Right renal cortex interstitium (tissue), 3 donors: ENCODE measurements around the gene STPG4. TPM values are rescaled to one million over a fixed set of nuclear protein-coding genes. Genes with fewer than 3 reads are reported as not detected.

Experiments used
- DNase-seq, 3 donors: peaks; one replicate each; pipeline ENCODE4 v3.0.0-alpha.2; 2013; ENCODE audit warnings: low read depth in 3 of 3, low spot score in 2 of 3
- polyA plus RNA-seq, 3 donors: library from polyadenylated mRNA; unstranded; fragments of 120-200 nt; gene quantifications; one replicate each; pipeline ENCODE4 v1.2.1, GENCODE V29; 2013; ENCODE audit not compliant: insufficient read length in 3 of 3

STPG4 gene
- polyA plus RNA-seq, 3 donors, result not detected

DNA sequence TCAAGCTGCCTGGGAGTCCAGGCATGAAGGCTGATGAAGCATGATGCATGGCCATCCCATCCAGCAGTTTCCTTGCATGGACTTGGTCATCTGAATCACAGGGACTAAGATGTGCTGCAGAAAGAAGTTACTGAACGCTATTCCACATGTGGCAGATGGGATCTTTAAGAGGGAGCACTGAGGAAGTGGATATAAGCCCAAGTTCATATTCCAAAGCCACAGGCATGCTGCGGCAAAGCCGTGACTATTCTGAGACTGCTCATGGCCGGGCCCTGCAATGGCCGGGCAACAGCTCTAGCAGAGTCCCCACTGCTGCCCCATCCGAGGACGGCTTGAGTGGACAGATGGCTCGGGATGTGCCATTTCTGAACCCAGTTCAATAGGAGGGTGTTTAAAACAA lies 61.5 kb downstream of the STPG4 start:
- no peak for DNase-seq

DNA sequence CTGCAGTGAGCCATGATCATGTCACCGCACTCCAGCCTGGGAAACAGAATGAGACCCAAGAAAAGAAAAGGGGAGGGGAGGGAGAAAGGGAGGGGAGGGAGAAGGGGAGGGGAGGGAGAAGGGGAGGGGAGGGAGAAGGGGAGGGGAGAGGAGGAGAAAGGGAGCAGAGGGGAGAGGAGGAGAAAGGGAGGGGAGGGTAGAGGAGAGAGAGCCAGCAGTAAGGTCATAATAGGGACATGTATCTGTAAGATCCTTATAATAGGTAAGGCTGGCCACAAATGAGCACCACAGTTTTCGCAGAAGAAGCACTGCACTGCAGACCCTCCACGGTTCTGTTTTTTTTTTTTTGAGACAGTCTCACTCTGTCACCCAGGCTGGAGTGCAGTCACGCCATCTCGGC lies 62.6 kb downstream of the STPG4 start:
- no peak for DNase-seq

DNA sequence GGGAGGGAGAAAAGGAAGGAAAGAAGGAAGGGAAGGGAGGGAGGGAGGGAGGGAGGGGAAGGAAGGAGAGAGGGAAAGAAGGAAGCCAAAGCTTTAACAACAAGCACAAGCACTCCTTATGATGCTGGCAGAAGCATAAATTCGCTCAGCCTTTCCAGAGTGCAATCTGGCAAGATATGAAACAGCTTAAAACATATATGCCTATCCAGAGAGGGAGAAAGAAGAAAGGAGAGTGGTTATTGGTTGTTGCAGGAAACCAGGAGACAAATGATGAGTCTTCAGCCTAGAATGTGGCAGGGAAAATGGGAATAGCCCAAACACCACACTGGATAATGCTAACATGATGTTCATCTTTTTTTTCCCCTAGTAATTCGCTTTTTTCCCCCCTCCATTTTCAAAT lies 64.0 kb downstream of the STPG4 start:
- DNase-seq, result no peak

DNA sequence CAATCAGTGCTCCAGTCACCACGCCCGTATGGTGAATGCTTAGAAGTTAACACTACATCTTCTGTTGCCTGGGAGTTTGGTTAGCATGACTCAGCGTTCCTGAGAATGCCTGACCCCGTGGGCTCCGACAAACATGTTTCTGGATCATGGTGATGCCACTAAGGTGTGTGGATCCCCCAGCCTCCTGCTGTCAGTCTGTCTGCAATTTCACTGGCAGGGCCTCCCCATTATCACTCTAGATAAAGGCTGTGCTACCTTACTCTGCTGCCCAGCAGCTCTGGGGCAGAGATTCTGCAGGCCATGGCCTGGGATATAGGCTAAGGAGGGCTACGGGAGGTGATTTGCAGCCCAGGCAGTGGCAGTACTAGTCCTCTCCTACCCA lies 66.0 kb downstream of the STPG4 start:
- DNase-seq, result no peak

DNA sequence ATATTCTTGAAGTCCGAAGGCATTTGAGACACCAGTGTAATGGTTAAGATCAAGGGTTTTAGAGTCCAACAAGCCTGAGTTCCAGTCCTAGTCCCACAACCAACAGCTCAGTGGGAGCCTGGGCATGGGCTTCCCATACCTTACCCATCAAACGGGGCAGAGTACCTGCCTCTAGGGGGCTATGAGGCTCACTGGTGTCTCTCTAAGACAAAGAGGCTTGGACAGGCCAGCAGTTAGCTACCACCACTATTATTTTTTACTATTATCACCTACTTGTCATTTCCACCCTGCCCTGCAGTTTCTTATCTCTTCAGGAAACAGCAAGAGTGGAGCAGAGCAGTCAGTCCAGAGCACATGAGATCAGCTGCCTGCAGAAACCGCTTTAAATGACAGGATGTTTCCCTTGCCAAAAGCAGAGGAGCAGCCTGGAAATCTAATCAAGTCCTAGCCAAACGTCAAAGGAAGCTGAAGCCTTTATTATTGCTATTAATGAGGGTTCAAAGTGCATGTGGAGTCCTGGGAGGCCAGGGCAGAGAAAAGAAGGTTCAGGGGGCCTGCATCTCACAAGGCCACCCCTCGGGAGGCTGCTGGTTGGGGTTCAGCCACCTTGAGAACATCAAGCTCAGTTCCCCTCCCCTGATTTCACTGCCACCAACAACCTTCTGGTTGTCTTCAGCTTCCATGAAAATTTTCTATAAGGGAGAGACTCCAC lies 66.6 kb downstream of the STPG4 start:
- no peak for DNase-seq

DNA sequence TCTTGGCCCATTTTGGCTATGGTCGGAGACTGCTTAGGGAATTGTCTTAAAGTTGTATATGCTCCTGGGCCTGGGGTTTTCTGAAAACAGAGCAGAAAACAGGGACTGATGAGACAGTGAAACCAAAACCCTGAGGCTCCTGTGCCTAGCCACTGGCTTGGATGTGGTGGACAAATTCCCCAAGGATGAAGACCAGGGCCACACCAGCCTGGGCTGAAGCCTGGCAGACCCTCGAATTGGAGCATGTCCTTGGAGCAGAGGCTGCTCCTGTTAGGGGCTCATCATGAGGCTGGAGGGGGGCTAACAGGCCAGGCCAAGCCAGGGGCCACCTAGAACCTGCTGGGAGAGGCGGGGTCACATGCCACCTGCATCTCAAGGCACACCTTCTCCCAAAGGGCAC lies 68.1 kb downstream of the STPG4 start:
- DNase-seq, result no peak

DNA sequence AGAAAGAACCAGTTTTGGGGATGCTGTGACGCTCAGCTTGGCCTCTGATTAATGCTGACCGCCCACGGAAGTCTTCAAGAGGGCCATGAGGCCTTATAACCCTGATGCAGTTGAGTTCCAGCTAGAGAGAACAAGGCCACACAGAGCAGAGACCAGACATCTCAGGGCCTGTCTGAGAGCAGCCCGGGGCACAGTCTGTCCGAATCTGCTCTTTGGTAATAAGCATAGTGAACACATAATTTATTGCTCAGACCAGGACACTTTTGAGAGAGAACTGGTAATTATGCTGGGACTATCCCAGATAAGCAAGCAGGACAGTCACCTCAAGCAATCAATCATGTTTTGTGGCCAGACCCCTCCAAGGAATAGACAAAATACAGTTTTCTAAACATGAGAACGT lies 68.5 kb downstream of the STPG4 start:
- no peak for DNase-seq

DNA sequence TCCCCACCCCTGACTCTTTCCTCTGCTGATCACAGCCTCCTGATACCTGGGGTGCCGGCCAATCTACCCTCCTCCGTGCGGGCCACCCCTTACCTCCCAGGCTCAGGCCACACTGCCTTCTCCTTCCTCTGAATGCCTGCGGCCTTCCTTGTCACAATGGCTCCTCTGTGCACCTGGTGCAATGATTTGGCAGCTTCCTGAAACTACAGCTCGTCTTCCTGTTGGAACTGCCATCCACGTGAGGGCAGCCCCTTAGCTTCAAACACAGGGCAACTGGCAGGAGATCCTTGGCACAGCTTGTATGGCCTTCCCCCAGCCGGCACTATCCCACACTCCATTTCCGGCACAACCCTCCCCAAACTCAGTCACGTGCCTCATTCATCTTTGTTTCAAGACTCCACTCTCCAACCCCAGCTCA lies 69.0 kb downstream of the STPG4 start:
- DNase-seq, result no peak

DNA sequence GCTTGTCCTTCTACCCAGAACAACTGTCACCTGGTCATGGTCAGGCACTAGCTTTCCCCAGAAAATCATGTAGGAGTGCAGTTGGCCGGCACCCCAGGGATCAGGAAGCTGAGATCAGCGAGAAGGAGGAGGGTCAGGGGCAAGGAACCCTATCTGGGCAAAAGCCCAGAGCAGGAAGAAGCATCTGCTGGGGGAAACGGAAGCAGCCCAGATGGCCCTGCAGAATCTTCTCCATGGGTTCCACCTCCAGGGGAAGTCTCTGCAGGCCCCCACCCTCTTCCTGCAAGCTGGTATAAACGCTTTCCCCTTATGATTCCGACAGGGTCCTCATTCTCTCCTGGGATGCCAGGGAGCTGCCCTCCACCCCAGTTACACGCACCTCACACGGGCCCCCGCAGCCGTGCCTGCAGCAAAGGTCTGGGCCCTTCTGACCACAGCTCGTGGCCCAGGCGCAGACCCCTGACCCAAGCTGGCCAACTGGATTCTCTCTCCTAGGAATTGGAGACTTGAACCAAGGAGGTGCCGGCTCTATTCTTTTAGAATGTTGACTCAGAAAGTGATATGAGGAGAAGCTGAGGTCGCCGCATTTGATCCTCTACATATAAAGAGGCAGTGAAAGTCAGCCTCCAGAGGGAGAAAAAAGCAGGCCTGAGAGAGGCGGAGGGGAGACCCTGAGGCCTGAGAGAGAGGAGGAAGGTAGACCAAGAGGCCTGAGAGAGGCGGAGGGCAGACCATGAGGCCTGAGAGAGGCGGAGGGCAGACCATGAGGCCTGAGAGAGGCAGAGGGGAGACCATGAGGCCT lies 71.0 kb downstream of the STPG4 start:
- no peak for DNase-seq

DNA sequence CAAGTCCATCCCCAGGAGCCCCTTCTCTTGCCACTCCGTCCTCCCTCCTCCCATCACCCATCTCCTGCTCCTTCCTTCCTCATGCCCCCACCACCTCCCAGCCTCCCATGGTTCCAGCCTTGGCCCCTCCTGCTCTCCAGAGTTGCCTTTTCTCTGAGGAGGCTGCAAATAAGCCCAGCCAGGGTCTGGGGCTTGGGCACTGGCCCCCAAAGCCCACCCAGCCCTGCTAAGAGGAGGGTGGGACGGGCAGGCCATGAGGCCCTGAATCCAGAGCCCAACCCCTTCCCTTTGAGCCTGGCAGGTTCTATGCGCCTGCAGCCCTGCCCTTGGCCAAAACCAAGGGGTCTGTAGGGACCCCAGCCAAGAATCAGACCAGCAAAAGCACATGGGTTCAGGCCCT lies 71.6 kb downstream of the STPG4 start:
- DNase-seq, result no peak

DNA sequence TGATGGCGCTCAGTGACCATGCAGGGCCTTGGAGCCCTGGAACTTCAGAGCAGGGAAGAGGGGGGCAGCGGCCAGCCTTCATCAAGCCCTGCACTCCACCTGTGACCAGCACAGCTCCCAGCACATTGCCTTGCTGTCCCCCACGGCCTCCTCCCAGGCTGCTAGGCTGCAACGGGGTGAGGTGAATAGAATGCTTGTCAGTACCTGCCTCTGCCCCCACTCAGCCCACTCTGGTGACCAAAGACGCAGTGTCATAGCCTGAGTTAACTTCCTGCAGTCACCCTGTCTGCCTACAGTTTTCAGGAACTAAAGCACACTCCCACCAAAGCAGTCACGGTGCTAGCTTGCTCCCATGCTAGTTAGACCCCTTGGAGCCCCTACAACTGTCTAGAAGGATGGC lies 72.1 kb downstream of the STPG4 start:
- no peak for DNase-seq

DNA sequence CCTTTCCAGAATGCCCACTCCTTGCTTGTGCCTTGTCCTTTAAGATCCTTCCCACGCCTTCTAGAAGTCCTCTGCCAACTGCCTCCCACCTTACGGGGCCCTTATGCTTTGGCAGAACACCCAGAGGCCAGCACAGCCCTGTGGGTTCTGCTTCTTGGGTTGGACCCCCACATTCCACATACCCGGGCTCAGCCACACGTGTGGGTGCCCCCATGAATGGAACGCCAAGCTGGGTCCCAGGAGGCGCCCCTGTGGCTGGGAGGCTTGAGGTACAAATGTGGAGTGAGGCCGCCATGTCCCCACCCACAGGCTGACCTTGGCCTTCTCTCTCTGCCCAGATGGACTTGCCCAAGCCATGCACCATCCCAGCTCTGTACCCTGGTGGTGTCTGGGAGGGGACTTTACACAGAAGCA lies 74.2 kb downstream of the STPG4 start:
- no peak for DNase-seq

DNA sequence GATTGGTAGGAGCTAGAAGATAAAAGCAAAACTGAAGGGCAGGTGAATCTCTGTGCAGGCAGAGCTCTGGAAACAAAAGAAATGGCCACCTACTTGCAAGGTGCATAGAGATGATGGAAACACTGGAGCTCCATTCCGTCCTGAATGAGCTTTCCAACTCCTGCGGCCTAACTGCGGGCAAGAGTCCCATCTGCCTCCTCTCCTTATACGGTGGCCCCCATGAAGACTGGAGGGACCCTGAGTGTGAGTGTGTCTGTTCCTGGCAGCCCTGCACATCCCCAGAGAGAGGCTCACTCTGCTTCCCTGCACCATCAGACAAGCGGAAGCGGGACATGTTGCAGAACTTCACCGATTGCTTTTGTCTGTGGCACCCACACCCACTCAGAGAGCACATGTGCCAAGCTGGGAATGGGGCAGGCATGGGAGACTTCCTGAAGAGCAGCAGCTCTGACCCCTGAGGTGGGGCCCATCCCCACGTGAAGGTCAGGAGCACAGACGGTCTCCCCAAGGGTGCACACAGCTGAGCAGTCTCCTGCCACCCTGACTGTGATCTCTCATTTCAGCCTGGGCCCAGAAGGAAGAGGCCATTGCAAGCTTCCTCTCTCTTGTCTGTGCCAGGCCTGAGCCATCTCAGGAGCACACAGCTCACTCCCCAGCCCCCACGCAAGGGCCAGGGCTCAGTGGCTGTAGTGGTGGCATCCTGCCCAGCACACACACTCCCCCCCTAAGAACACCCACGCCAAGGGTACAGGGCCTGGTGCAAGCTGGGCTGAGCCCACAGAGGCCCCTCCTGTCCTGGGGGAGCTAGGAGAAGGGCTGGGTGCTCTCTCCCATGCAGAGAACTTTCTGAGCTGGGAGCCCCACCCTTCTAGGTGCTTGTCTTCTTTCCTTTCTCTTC lies 75.3 kb downstream of the STPG4 start:
- no peak for DNase-seq

DNA sequence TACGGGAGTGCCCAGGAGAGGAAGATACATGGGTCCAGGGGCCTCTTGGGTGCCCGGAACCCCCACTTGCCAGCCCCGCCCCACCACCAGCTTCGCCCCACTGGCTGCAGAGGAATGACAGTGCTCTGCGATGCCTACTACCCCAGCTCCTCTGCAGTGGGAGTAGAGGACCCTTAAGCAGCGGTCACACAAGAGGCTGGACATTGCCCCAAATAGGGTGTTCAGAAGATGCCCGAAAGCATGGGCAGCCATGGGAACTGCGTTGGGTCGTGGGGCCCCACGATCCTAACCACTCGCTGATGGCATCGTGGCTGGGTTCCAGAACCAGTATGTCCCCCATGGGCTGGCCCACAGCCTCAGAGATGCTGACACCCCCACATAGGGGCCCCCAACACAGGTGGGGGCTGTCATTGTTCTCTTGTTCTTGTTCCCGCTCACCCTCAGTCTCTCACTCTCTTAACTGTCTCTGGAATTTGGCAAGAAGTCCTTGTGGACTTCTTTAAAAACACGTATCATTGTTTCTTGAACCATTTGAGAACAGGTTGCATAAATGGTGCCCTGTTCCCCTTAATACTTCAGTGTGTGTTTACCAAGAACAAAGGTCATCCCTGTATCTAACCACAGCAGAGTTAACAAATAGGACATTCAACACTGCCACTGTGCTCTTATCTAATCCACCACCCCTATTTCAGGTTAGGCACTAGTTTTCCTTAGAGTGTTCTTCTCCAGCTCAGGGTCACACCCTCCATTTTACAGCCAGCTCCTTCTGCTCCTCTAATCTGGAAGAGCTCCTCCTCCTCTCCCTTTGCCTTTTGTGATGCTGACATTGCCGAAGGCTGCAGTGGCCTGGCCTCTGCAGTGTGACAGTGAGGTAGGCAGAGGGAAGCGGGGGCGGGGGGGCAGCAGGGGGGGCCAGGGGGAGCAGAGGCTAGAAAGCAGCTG lies 76.3 kb downstream of the STPG4 start:
- no peak for DNase-seq

DNA sequence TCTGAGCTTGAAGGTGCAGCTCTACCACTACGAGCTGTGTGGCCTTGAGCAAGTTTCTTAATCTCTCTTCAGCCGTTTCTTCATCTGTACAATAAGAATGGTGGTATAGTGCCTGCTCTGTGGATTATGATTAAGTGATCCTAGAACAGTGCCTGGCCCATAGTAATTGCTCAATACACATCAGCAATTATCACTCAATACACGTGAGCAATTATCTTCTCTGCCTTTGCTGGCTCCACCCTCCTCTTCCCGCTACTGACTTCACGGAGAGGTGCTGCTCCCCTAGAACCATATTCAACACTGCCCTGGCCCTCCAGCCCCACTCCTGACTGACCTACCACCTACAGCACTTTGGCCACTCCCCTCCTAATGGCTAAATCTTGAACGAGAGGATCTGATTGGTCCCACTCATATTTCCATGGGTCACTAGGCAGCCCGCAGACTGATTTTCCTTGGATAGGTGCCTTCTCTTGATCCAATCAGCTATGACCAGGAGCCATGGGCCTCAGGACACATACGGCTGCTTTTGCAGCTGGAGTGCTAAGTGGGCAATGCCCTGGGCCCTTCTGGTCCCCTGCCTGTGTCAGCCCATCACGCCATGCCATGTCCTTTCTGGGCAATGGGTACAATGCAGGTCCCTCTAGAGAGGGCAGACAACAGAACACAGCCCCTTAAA lies 77.5 kb downstream of the STPG4 start:
- DNase-seq, result no peak

DNA sequence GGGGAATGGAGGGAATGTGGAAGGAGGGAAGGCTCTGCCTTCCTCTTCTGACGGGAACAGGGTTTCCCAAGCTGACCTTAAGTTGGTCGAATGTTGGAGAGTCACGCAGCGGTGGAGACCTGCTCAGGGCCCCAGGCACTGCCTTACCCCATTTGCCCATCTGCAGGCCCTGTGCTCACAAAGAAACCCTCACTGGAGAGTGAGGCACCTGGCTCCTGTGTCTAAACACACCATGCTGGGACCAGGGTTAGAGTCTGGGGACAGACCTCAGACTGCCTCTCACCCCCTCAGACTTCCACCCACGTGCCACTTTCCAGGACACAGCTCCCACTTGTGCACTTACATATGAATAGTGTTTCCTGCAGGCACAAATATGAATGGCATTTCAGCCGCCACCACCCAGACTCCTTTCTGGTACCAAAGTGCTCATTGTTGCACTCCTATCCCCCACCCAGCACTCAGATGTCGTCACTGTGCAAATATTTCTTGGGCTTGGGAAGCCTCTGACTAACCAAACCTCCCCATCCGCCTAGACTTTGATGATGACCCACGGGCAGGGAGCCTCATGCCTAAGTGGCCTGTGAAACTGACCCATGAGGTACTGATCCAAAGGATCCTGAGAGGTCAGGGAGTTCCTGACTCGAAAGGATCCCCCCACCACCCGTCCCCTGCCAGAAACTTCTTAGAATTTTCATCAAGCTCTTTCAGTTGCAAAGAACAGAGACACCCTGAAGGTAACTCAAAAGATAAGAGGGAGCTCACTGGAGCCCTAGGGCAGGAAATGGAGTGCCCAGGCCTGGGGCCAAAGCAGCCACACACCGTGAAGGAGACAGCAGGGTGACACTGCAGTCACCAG lies 78.3 kb downstream of the STPG4 start:
- DNase-seq, result no peak

DNA sequence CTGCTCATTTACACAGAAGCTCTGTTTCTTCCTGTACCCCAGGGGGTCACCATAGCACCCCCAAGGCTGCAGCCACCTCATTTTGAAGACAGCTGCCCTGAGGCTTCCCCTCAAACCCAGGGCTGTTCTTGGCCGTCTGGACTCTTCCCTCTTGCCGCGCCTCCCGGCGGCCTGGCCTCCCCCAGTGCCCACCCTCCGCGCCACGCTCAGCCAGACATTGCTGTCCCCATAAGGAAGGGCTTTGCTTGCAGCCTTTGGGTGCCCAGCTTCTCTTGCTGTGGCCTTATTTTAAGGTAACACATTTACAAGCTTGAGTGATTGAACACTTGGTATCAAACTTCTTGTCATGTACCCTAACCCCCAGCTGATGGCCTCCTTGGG lies 79.0 kb downstream of the STPG4 start:
- no peak for DNase-seq

DNA sequence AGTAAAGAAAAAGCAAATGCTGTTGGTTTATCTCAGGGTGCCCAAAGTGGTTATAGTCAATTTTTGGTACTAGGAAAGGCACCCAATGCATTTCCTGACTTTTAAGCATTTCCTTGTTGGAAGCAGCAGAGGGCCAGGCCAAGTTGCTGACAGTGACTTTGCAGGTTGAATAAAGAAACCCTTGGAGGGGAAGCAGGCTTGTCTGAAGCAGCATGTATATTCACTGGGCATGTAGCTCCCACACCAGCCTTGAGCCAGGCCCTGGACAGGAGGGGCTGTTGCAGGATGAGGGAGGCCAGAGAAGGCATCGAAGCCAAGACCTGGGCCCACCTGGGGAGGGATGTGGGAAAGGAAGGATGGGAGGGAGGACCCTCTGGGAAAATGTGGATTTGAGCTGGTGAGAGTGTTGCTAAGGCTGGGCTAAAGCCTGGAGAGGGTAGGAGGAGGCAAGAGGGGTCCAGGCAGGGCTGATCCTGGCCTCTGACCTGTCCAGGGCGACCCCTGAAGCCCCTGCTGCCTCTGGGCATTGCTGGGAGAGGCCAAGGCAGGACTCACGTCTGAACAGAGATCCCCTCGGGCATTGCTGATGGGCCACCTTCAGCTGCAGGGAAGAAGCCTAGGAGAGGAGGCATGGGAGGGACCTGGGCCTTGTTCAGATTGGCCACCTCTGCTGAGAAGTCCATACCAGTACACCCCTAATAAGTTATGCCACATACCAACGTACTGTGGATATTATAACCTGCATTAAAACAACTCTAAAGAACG lies 79.6 kb downstream of the STPG4 start:
- DNase-seq, result no peak
